Measurements from ENCODE around the gene PDCD10.

Gene PDCD10

GRCh38 chr3:167749209-167749608 lies 14.5 kb upstream of the PDCD10 start:
- TF ChIP-seq, protein P1, sequence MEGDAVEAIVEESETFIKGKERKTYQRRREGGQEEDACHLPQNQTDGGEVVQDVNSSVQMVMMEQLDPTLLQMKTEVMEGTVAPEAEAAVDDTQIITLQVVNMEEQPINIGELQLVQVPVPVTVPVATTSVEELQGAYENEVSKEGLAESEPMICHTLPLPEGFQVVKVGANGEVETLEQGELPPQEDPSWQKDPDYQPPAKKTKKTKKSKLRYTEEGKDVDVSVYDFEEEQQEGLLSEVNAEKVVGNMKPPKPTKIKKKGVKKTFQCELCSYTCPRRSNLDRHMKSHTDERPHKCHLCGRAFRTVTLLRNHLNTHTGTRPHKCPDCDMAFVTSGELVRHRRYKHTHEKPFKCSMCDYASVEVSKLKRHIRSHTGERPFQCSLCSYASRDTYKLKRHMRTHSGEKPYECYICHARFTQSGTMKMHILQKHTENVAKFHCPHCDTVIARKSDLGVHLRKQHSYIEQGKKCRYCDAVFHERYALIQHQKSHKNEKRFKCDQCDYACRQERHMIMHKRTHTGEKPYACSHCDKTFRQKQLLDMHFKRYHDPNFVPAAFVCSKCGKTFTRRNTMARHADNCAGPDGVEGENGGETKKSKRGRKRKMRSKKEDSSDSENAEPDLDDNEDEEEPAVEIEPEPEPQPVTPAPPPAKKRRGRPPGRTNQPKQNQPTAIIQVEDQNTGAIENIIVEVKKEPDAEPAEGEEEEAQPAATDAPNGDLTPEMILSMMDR (IDR thresholded peaks at IDR 0.05; ENCODE audit: control extremely low read depth, extremely low read depth, low read depth, missing control alignments), result no peak
- ChIA-PET CTCF (interaction anchor here (1.4 to 2.9 kb wide), 3 partner anchors 9 to 64 kb away, joined by 4 to 23 read pairs (median 20); partner anchors contain the start of genes PDCD10 and SERPINI1), POLR2A (no interaction called here)
- DNase-seq (ENCODE audit: extremely low spot score), result no peak

GRCh38 chr3:167743799-167744198 lies 9.1 kb upstream of the PDCD10 start:
- CTCF ChIA-PET, result interaction anchor here (0.8 to 1.7 kb wide), 3 partner anchors 9 to 364 kb away, joined by 3 to 4 read pairs (median 4); partner anchors contain the start of genes PDCD10, SERPINI1 and ZBBX
- no peak for DNase-seq (ENCODE audit: extremely low spot score)
- TF ChIP-seq, protein P1 (IDR thresholded peaks at IDR 0.05; ENCODE audit: control extremely low read depth, extremely low read depth, low read depth, missing control alignments), result no peak
- POLR2A ChIA-PET, result no interaction called here

DNA sequence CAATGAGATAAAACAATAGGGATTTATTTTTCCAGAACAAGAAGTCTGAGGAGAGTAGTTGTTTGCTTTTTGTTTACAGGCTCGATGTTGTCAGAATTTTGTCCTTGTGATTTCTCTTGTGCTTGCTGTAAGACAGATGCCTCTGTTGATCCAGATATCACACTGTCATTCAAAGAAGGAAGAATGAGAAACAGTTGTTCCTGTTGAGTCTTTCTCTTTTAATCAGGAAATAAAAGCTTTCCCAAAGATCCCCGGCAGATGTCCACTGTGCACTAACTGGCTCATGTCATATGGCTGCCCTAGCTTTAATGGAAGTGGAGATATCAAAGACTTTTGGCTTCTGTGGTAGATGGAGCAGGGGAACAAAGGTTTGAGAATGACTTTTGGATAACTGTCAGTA lies 7.6 kb upstream of the PDCD10 start:
- ChIA-PET POLR2A (no interaction called here), CTCF (interaction anchor here (1.6 to 3.6 kb wide), 5 partner anchors 14 to 362 kb away, joined by 3 to 27 read pairs (median 6); partner anchors contain the start of gene ZBBX)
- no peak for DNase-seq (ENCODE audit: extremely low spot score)
- TF ChIP-seq, protein P1 (IDR thresholded peaks at IDR 0.05; ENCODE audit: control extremely low read depth, extremely low read depth, low read depth, missing control alignments), result no peak

GRCh38 chr3:167740961-167741587 lies 6.4 kb upstream of the PDCD10 start:
- TF ChIP-seq, protein P1 (IDR thresholded peaks at IDR 0.05; ENCODE audit: control extremely low read depth, extremely low read depth, low read depth, missing control alignments), result peak; percentile 72
- ChIA-PET POLR2A (no interaction called here), CTCF (interaction anchor here (0.8 to 3.6 kb wide), 17 partner anchors 8 to 361 kb away, joined by 3 to 27 read pairs (median 4); partner anchors contain the start of gene ZBBX)
- DNase-seq (ENCODE audit: extremely low spot score), result peak; percentile 40

GRCh38 chr3:167739190-167739810 lies 4.6 kb upstream of the PDCD10 start:
- TF ChIP-seq, protein P1 (IDR thresholded peaks at IDR 0.05; ENCODE audit: control extremely low read depth, extremely low read depth, low read depth, missing control alignments), result no peak
- no peak for DNase-seq (ENCODE audit: extremely low spot score)
- CTCF ChIA-PET, result interaction anchor here (2.3 kb wide), 1 partner anchor 10 kb away, joined by 23 read pairs; no protein-coding TSS in a partner anchor
- POLR2A ChIA-PET, result no interaction called here

DNA sequence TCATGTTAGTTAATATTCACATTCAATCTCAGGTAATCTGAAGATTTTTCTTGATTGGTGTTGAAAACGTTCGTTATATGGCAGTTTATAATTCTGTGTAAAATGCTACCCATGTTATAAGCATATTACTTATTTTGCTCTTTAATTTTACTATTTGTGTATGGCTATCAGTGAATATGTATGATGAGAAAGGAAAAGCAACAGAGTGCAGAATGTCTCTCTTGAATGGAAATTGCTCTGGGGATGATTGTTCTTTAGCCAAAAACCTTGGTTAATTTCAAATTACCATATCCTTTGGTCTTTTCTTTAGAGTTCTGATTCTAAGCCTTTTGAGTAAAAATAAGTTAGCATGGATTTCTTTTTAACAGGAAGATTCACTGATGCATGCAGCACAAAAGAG lies 3.3 kb upstream of the PDCD10 start:
- POLR2A ChIA-PET, result no interaction called here

More for the DNA sequence above, 3.3 kb upstream of the PDCD10 start:
- CTCF ChIA-PET, result interaction anchor here (1.4 to 3.4 kb wide), 2 partner anchors 11 to 358 kb away, joined by 5 to 20 read pairs; partner anchors contain the start of gene ZBBX
- no peak for DNase-seq (ENCODE audit: extremely low spot score)
- TF ChIP-seq, protein P1 (IDR thresholded peaks at IDR 0.05; ENCODE audit: control extremely low read depth, extremely low read depth, low read depth, missing control alignments), result no peak
